NCI-H1105 (cell line): ENCODE data around the gene GPR42.
"Not testable (repeated sequence)": the region's sequence is repeated elsewhere in the genome, so short reads cannot be mapped to it uniquely, and the experiment has no call there.

Source experiments
- DNase-seq: peaks from one replicate; lab custom pipeline; 2025; lab: John Stamatoyannopoulos, UW

The GPR42 gene

DNA sequence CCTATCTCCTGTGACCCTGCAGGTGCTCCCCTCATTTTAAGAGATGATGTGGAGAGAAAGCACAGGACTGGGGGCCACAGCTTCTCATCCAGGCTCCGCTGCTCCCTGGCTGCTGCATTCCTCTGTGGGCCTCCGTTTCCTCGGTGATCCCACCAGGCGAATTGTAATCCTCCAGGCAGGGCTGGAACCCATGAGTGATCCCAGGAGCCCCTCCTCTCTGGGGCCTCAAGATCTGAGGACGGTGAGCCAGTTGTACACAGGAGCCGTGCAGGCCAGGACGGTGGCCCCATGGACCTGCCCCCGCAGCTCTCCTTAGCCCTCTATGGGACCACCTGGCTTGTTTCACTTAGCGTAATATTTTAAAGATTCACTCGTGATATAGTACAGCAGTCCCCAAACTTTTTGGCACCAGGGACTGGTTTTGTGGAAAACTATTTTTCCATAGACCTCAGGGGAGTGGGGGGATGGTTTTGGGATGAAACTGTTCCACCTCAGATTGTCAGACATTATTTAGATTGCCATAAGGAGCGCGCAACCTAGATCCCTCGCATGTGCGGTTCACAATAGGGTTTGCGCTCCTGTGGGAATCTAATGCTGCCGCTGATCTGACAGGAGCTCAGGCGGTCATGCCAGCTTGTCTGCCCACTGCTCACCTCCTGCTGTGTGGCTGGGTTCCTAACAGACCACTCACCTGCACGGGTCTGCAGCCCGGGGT is 7.0 kb upstream of the GPR42 start:
- no peak for DNase-seq

DNA sequence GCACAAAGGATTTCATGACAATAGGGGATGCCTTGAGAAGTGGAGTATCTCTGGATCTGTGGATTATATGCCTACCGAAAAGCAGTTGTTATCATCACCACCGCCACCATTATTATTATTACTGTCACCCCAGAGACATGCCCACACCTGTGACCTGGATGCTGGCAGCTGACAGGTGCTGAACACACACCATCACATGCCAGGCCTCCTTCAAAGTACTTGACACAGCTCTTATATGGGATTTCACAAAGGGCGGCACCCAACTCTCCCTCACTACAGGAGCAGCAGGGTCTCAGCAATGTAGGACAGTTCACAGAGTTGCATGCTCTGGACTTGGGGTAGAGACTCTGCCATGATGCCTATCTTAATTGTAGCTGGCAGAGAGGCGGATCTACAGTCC is 5.6 kb upstream of the GPR42 start:
- DNase-seq: no peak

DNA sequence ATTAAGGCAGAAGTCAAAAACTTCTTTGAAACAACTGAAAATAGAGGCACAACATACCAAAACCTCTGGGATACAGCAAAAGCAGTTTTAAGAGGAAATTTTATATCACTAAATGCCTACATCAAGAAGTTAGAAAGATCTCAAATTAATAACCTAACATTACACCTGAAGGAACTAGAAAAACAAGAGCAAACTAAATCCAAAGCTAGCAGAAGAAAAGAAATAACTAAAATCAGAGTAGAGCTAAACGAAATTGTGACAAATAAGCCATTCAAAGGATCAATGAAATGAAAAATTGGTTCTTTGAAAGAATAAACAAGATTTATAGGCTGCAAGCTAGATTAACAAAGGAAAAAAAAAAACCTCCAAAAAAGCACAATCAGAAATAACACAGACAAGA is 2.5 kb upstream of the GPR42 start:
- no peak for DNase-seq

DNA sequence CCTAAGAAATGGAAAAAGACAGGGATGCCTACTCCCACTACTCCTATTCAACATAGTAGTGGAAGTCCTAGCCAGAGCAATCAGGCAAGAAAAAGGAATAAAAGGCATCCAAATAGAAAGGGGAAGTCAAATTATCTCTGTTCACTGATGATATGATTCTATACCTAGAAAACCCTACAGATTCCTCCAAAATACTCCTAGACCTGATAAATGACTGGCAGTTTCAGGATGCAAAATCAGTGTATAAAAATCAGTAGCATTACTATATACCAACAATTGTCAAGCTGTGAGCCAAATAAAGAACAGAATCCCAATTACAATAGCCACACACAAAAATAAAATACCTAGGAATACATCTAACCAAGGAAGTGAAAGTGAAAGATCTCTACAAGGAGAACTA is 1.3 kb upstream of the GPR42 start:
- DNase-seq: no peak

DNA sequence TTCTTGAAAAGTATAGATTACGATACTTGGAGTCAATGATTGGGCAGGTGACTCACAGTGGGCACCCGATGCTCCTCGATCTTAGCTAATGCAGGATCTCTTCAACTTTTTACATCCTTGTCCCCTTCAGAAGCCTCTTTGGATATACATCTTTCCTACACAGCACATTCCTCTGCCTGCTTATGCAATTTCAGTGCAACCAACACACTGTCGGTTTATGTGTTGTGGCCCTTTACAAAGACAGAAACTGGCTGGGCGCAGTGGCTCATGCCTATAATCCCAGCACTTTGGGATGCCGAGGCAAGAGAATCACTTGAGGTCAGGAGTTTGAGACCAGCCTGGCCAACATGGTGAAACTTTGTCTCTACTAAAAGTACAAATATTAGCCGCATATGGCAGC is 2.6 kb downstream of the GPR42 start:
- DNase-seq: no peak

DNA sequence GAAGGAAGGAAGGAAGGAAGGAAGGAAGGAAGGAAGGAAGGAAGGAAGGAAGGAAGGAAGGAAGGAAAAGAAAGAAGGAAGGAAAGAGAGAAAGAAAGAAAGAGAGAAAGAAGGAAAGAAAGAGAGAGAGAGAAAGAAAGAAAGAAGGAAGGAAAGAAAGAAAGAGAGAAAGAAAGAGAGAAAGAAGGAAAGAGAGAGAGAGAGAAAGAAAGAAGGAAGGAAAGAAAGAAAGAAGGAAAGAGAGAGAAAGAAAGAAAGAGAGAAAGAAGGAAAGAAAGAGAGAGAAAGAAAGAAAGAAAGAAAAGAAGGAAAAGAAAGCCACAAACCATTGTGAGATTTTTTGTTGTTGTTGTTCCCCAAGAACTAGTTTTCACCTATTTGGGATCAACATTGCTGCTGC is 3.2 kb downstream of the GPR42 start:
- DNase-seq: not testable (repeated sequence)

DNA sequence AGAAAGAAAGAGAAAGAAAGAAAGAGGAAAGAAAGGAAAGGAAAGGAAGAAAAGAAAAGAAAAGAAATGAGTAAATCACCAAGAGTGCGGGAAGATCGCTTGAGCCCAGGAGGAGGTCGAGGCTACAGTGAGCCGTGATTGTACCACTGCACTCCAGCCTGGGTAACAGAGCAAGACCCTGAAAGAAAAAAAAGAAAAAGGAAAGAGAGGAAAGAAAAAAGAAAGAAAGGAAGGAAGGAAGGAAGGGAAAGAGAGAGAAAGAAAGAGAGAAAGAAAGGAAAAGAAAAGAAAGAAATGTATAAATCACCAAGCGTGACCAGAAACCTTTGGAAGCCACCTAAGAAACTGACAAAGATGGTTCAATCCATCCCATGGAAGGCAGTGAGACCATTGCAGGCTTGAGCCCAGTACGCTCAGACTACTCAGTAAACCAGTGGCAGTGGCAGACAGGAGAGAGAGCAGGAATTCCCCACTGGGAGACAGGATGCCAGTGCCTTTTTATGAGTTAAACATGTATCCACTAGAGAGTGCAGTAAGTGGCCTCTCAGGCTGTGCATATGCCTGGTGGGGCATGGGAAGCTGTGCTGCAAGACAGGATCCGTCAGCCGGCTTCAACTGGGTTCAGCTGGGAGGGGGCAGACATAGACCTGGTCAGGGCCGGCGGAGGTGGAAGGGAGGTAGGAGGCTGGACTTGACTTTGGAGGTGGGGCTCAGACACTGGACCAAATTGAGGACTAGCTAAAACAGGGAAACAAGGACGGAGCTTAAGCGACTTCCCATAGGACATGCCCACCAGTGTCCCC is 4.8 kb downstream of the GPR42 start:
- DNase-seq: no peak

DNA sequence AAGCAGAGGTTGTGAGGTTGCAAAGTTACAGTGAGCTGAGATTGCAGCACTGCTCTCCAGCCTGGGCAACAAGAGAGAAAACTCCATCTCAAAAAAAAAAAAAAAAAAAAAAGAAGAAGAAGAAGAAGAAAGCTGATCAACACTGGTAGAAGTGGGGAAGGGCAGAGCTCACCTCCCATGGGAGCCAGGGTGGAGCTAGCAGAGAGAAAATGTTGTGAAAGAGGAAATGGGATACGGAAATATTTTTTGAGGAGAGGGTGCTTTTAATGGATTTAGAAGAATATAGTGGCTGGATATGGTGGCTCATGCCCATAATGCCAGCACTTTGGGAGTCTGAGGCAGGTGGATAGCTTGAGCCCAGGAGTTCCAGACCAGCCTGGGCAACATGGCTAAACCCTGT is 6.8 kb downstream of the GPR42 start:
- DNase-seq: no peak

DNA sequence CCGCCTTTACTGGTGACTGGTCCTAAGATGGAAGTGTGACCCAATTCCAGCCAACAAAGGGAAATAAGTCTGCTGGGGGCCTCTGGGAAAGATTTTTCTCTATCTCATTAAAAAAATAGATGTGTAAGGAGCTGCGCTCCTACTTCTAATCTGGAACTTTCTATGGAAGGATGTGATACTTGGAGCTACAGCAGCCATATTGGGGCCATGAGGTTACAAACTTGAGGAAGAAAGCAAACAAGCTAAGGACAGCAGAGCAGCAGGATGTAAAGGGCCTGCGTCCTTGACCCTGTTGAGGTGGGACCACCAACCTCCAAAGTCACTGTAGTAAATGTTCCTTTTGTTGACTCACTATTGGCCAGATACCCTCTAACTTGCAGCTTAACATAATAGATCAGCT is 7.5 kb downstream of the GPR42 start:
- no peak for DNase-seq

DNA sequence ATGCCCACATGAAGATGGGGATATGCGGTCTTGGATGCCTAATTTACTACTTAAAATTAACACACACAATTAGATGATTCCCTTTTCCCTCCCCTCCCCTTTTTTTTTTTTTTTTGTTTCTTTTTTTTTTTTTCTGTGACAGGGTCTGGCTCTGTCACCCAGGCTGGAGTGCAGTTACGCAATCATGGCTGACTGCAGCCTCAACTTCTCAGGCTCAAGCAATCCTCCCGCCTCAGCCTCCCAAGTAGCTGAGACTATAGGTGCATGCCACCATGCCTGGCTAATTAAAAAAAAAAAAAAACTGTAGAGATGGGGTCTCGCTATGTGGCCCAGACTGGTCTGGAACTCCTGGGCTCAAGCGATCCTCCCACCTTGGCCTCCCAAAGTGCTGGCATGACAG is 8.7 kb downstream of the GPR42 start:
- not testable (repeated sequence) for DNase-seq

DNA sequence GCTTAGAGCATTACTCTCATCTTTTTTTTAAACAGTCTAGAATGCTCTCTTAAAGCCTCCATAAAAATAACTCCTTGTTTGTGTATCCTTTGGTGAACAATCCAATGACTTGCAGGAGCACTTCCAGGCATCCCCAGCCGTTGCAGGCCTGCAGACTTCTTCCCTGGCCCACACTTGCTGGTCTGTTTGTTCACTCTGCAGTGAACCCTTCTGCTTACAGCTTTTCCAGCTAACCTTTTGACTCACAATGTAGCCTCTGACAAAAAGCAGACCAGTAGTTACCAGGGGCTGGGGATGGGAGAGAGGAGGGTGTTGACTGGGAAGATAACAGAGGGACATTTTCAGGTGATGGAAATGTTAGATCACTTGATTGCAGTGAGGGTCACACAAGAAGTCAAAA is 9.1 kb downstream of the GPR42 start:
- DNase-seq: no peak

DNA sequence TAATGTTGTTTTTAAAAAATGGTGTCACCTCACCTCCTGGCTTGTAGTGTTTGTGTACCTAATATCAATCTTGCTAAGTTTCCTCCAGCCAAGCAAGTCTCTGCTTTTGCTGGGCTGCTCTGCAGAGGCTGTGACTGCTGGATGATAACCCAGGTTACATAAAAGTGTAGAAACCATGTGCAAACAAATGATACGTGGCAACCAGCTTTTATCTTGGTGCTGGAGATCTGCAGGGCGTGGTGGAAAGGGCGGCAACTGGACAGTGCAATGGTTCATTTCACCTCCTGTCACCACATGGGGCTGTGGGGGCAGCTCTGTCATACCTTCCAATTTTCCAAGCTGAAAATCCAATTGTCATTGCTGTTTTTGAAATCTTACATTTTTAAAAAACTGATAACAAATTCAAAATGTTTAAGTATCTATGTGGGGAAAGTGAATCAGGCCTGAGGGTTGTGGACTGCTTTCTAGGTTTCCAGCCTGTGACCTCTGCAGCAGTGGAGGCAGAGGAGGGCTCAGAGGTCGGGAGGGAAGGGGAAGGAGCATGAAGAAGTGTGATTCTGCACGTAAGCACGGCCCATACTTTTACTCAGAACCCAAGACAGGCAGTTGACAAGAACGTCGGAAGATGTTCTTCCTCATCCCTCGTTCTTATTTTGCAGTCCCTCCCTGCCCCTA is 9.7 kb downstream of the GPR42 start:
- no peak for DNase-seq

DNA sequence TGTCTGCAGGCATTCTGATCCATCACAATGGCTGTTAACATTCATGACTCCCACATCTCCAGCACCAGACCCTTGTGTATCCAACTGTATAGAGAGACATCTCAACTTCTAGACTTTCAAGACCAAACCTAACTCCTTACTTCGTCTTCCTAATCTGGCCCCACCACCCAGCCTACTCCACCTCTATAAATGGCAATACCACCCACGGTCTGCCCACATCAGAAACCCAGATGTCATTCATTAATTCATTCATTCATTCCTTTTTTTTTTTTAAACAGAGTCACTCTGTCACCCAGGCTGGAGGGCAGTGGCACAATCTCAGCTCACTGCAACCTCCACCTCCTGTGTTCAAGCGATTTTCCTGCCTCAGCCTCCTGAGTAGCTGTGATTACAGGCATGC is 10.4 kb downstream of the GPR42 start:
- no peak for DNase-seq

DNA sequence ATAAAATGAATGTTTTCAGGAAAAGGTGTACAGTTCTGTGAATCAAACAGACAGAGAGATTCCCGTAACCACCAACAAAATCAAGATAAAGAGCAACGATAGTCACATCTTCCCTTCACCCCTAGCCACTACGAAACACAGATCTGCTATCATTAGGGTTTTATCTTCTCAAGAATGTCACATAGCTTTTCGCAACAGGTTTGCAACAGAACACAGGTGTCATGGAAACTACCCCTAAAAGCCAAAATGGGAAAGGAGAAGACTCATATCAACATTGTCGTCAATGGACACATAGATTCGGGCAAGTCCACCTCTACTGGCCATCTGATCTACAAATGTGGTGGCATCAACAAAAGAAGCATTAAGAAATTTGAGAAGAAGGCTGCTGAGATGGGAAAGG is 11.1 kb downstream of the GPR42 start:
- no peak for DNase-seq

DNA sequence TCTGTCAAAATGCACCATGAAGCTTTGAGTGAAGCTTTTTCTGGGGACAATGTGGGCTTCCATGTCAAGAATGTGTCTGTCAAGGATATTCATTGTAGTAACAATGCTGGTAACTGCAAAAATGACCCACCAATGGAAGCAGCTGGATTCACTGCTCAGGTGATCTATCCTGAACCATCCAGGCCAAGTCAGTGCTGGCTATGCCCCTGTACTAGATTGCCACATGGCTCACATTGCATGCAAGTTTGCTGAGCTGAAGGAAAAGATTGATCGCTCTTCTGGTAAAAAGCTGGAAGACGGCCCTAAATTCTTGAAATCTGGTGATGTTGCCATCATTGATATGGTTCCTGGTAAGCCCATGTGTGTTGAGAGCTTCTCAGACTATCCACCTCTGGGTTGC is 12.7 kb downstream of the GPR42 start:
- DNase-seq: no peak

DNA sequence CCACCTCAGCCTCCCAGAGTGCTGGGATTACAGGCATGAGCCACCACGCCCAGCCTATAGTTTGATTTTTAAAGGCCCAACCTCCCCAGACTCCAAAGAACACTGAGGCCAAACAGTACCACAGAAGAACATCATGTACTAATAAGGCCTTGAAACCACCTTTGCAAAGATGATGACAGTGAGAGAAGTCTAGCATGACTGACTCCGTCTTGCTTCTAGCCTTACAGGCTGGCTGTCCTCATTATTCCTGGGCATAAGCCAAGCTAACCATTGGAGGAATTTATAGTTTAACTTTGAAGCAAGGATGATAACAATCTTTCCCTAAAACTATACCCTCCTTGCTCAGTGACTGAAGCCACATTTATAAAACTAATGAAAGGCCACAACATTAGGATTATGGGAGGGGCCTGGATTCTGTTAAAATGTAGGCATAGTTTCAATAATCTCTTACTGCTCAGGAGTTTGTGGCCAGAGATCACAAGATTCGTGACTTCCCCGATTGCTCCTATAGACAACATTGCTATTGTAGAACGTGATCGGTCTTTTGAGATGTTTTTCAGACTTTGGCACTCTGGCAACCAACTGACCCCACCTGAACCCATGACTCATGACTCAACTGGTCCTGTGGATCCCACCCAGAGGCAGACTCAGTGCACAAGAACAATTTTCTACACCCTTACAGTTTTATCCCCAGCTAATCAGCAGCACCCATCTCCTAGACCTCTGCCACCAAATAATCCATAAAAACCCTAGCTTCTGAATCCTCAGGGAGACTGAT is 17.6 kb downstream of the GPR42 start:
- DNase-seq: no peak

DNA sequence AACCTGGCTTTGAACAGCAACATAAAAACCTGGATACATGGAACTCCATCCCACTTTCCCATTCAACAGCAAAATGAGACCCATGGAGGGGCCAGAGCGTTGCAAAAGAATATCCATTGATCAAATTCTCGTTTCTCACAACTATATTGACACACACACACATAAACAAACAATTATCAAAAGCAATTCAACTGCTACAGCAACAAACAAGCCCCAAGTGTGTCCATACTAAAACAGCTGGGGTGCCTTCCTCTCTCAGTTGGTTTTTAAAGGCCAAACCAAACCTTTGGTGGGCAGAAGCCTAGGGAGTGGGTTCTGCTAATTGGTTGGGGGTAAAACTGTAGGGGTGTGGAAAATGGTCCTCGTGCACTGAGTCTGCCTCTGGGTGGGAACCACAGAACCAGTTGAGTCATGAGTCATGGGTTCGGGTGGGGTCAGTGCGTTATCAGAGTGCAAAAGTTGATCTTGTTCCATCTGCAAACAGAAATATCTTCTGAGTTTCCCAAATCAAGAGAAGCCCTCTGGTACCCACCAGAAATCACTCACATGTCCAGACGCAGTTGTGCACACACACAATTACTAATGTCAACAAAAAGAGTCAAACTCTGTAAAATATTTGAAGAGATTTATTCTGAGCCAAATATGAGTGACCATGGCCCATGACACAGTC is 18.5 kb downstream of the GPR42 start:
- DNase-seq: no peak

DNA sequence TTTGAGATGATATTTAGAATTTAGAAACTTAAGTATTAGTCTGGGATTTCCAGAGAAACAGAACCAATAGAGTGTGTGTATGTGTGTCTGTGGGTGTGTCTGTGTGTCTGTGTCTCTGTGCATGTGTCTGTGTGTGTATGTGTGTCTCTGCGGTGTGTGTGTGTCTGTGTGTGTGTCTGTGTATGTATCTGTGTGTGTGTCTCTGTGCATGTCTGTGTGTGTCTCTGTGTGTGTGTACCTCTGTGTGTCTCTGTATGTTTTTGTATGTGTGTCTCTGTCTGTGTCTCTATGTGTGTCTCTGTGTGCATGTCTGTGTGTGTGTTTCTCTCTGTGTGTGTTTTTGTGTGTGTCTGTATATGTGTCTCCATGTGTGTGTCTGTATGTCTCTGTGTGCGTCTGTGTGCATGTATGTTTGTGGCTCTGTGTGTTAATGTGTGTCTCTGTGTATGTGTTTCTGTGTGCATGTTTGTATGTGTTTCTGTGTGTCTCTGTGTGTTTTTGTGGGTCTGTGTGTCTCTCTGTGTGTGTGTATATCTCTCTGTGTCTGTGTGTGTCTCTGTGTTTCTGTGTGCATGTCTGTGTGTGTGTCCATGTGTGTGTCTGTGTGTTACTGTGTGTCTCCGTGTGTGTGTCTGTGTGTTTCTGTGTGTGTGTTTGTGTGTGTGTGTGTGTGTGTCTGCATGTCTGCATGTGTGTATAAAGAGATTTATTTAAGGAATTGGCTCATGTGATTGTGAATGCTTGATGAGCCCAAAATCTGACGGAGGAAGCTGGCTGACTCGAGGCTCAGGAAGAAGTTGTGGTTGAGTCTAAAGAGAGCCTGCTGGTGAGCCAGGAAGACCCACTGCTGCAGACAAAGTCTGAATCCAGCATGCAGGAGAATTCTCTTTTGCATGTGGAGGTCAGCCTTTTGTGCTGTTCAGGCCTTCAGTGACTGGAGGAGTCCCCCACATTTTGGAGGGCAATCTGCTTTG is 22.2 kb downstream of the GPR42 start:
- no peak for DNase-seq

DNA sequence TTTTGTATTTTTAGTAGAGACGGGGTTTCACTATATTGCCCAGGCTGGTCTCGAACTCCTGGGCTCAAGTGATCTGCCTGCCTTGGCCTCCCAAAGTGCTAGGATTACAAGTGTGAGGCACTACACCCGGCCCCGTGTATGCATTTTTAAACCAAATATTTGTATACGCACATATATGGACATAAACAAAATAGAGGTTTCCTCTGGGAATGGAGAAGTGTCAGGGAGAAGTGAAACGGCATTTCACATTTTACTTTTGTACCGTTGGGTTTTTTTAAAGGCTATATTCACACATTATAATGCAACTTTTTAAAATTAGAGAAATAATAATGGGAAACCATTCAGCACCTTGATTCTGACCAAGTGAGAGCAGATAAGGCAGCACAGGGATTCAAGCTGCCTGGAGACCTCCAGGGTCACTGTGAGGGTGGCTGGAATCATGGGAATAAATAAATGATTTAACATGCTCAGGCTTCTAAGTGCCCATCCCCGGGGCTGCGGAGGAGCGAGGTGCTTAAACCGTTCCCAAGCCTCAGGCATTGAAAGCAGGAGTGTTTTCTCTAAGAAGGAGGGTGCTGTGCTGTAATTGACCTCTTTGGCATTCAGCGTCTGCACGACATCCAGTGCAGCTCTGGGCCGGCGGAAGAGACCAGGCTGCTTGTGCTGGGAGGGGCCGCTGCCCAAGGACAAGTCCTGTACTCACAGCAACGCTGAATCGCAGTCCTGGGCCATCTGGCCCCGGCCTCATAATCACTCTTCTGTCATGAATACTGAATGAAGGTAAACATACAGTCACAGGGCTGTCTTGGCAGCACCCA is 24.7 kb downstream of the GPR42 start:
- DNase-seq: no peak
